B cell (primary cell): ENCODE data around the gene PNPLA6. TPM values are rescaled to one million over a fixed set of nuclear protein-coding genes. Genes with fewer than 3 reads are reported as not detected.

ENCODE experiments used
- ATAC-seq: fragments of 200-7000 bp; cut with Tn5 transposase; one replicate; pipeline ENCODE4 v1.10.0; 2021; ENCODE audit warnings: low read depth, mild to moderate bottlenecking, moderate number of reproducible peaks, moderate library complexity
- CTCF ChIA-PET: fragments of 350-600 bp; sonication (Branson Sonifier 250); formaldehyde crosslinking; loops from one replicate; lab custom pipeline; 2021; ENCODE audit warnings: antibody characterized with exemption, inconsistent platforms; lab: Charles Lee
- POLR2A ChIA-PET: fragments of 350-600 bp; sonication (Branson Sonifier 250); formaldehyde crosslinking; loops from one replicate; lab custom pipeline; 2021; ENCODE audit warnings: antibody characterized with exemption; lab: Charles Lee
- DNase-seq: peaks from one replicate; pipeline ENCODE4 v3.0.0; 2013
- H2AFZ ChIP-seq: 2 replicates; pipeline ENCODE4 v1.6.1; 2012; ENCODE audit warnings: mild to moderate bottlenecking, low read depth, low read length; ENCODE audit not compliant: insufficient read depth, poor library complexity, severe bottlenecking
- H3K27ac ChIP-seq, 2 donors: 1 replicate in 1 of 2; 2 replicates in 1 of 2; pipeline ENCODE4 v1.5.1; 2012 to 2013; ENCODE audit warnings: low read length in 2 of 2, mild to moderate bottlenecking in 2 of 2, moderate library complexity in 1 of 2
- H3K27me3 ChIP-seq, 4 experiments: fragments of 200-600 bp in 1 of 4; sonication (generic) in 1 of 4; replicated peaks in 1 of 4; 1 replicate in 2 of 4; 2 replicates in 2 of 4; pipeline versions ENCODE4 v1.6.1 to v1.7.0; 2013 to 2016; ENCODE audit warnings: low read length in 3 of 4, mild to moderate bottlenecking in 2 of 4, mixed read lengths in 1 of 4, moderate library complexity in 1 of 4; ENCODE audit not compliant: insufficient read depth in 4 of 4, control insufficient read depth in 3 of 4; ENCODE audit errors: control extremely low read depth in 1 of 4
- H3K36me3 ChIP-seq, 2 experiments: replicated peaks in 1 of 2; 1 replicate in 1 of 2; 2 replicates in 1 of 2; pipeline versions ENCODE4 v1.6.1 to v1.7.1; 2013; ENCODE audit warnings: low read length in 1 of 2; ENCODE audit not compliant: insufficient read depth in 2 of 2, control insufficient read depth in 1 of 2; ENCODE audit errors: control extremely low read depth in 1 of 2, extremely low read depth in 1 of 2
- H3K4me1 ChIP-seq, 2 donors: fragments of 200-600 bp in 1 of 2; sonication (generic) in 1 of 2; 1 replicate in 1 of 2; 2 replicates in 1 of 2; pipeline versions ENCODE4 v1.5.1 to v1.6.1; 2013 to 2017; ENCODE audit warnings: low read length in 2 of 2; ENCODE audit not compliant: control insufficient read depth in 2 of 2, insufficient read depth in 2 of 2
- H3K4me2 ChIP-seq: replicated peaks from 2 replicates; pipeline ENCODE3; 2012; ENCODE audit warnings: mild to moderate bottlenecking, low read depth, low read length; ENCODE audit not compliant: poor library complexity, severe bottlenecking
- H3K4me3 ChIP-seq, 5 experiments: fragments of 200-600 bp in 1 of 5; sonication (generic) in 1 of 5; 1 replicate in 3 of 5; 2 replicates in 2 of 5; pipeline versions ENCODE4 v1.5.1 to v1.7.0; 2011 to 2016; ENCODE audit warnings: low read length in 4 of 5, mild to moderate bottlenecking in 4 of 5, low read depth in 2 of 5, control low read depth in 1 of 5, moderate library complexity in 1 of 5; ENCODE audit not compliant: insufficient read depth in 1 of 5; ENCODE audit errors: control extremely low read depth in 1 of 5, extremely low read depth in 1 of 5
- H3K79me2 ChIP-seq: fragments of 200-600 bp; sonication (generic); one replicate; pipeline ENCODE4 v1.6.0; 2016; ENCODE audit warnings: low read length; ENCODE audit not compliant: control insufficient read depth, insufficient read depth
- H3K9ac ChIP-seq: fragments of 200-600 bp; sonication (generic); 2 replicates; pipeline ENCODE4 v1.6.1; 2017; ENCODE audit warnings: mild to moderate bottlenecking, low read length, moderate library complexity
- H3K9me3 ChIP-seq, 3 donors: one replicate each; pipeline versions ENCODE4 v1.6.1 to v1.7.1; 2013; ENCODE audit warnings: low read length in 2 of 3; ENCODE audit not compliant: control insufficient read depth in 2 of 3, insufficient read depth in 1 of 3; ENCODE audit errors: control extremely low read depth in 1 of 3
- H4K20me1 ChIP-seq: 2 replicates; pipeline ENCODE4 v1.6.0; 2012; ENCODE audit warnings: mild to moderate bottlenecking, low read length; ENCODE audit not compliant: insufficient read depth, control insufficient read depth, poor library complexity, severe bottlenecking
- H3K27ac Mint-ChIP-seq: one replicate; pipeline ENCODE4 v1.8.0; 2021; ENCODE audit warnings: mixed read lengths
- H3K27me3 Mint-ChIP-seq: one replicate; pipeline ENCODE4 v1.8.0; 2021; ENCODE audit warnings: mixed read lengths
- H3K4me1 Mint-ChIP-seq: one replicate; pipeline ENCODE4 v1.8.0; 2021; ENCODE audit warnings: mixed read lengths
- H3K4me3 Mint-ChIP-seq: one replicate; pipeline ENCODE4 v1.8.0; 2021; ENCODE audit warnings: mixed read lengths
- H3K9me3 Mint-ChIP-seq: one replicate; pipeline ENCODE4 v1.8.0; 2022; ENCODE audit warnings: mixed read lengths; ENCODE audit not compliant: insufficient read depth
- EZH2 ChIP-seq: IDR thresholded peaks from 2 replicates; pipeline ENCODE4 v1.6.1; 2012; ENCODE audit warnings: borderline replicate concordance, low read depth, mild to moderate bottlenecking, moderate library complexity, low read length; ENCODE audit not compliant: insufficient read depth, poor library complexity, severe bottlenecking
- WGBS: methylation state at CpG from one replicate; pipeline ENCODE4 v1.1.5; 2013; ENCODE audit warnings: missing lambda C conversion rate; ENCODE audit not compliant: insufficient coverage; 5-methylcytosine and 5-hydroxymethylcytosine counted together
- intact Hi-C: fragments of 100-400 bp; cut with micrococcal nuclease; formaldehyde crosslinking; loops from one replicate; pipeline ENCODE4 v1.10.0; 2022
- polyA plus RNA-seq: library from polyadenylated mRNA; depleted of rRNA; stranded (reverse); fragments of >200 nt; gene quantifications from 2 replicates; pipeline ENCODE4 v1.2.3, GENCODE V29; 2012
- total RNA-seq, 2 donors: library from RNA; stranded (reverse); fragments of 120-200 nt in 1 of 2; gene quantifications; 1 replicate in 1 of 2; 2 replicates in 1 of 2; pipeline versions ENCODE4 v1.2.3 to v1.2.4, GENCODE V29; 2013 to 2022
- TF ChIP-seq, protein P1 (sequence below): fragments of 200-600 bp; IDR thresholded peaks from one replicate; pipeline ENCODE4 v1.8.0; 2022; ENCODE audit warnings: antibody characterized with exemption, mild to moderate bottlenecking

The PNPLA6 gene
- total and polyA plus RNA-seq, 2 donors (not counting 1 experiment from before 2014, with no cell fraction given) = 102 to 149 TPM

DNA sequence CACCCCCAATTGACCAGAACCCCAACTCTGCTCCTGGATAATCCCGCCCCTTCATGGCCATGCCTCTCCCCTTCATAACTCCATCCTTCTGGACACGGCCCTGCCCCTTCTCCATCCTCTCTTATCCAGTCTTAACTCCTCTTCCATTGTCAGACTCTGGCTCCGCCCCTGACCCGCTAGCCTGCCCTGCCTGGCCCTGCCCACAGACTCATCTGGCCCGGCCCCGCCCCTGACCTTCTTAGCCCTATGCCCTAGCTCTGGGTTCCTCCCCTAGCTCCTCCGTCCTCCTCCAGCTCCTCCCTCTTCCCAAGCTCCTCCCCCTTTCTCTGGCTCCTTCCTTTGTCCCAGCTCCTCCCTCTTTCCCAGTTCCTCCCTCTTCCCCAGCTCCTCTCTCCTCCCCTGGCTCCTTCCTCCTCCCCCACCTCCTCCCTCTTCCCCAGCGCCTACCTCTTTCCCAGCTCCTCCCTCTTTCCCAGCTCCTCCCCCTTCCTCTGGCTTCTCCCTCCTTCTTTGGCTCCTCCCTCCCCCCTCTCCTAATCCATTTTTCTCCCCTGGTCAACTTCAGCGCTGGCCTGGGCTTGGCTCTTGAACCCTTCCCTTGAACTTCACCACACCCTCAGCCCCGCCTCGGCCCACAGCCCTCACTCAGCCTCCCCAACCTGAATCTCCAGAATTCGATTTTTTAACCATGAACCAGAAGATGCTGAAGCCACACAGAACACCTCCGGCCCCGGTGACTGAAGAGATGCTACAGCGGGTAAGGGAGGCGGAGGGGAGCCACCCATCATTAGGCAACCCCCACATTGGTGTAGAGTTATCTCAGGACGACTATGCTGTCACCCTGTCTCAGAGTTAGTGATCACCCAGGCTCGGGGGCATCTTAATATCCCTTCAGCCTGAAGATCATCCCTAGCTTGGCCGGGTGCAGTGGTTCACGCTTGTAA is 28.9 kb upstream of the PNPLA6 start:
- H3K79me2 ChIP-seq = no peaks in the 10 kb centered on the region
- ChIA-PET POLR2A (interaction anchor here (0.7 kb wide), 1 partner anchor 177 kb away, joined by 4 read pairs; no protein-coding TSS in a partner anchor), CTCF (no interaction called here)
- H3K36me3 ChIP-seq = no peaks in the 10 kb centered on the region
- WGBS = 50% methylated on average over 19 of the region's 20 CpGs
- no peak overlapping the region for H3K4me3 ChIP-seq
- intact Hi-C loops = no loop called here
- Mint-ChIP-seq H3K27ac (no peak overlapping the region), H3K4me1 (peaks cover 12% of the 10 kb centered on the region), H3K4me3 (peak overlapping the region; percentile 32), H3K9me3 (no peaks in the 10 kb centered on the region), H3K27me3 (peaks cover 41% of the 10 kb centered on the region)
- H3K4me1 ChIP-seq = peaks cover 12% of the 10 kb centered on the region in 2 donors
- ATAC-seq (peak; percentile 59), DNase-seq (peak; percentile 55)
- no peak overlapping the region for H3K4me2 ChIP-seq
- H2AFZ ChIP-seq = no peak overlapping the region
- no peak overlapping the region for H3K9ac ChIP-seq
- H4K20me1 ChIP-seq = no peaks in the 10 kb centered on the region
- peaks cover 0 to 14% (median 0%) of the 10 kb centered on the region in 3 donors for H3K9me3 ChIP-seq
- TF ChIP-seq, protein P1, sequence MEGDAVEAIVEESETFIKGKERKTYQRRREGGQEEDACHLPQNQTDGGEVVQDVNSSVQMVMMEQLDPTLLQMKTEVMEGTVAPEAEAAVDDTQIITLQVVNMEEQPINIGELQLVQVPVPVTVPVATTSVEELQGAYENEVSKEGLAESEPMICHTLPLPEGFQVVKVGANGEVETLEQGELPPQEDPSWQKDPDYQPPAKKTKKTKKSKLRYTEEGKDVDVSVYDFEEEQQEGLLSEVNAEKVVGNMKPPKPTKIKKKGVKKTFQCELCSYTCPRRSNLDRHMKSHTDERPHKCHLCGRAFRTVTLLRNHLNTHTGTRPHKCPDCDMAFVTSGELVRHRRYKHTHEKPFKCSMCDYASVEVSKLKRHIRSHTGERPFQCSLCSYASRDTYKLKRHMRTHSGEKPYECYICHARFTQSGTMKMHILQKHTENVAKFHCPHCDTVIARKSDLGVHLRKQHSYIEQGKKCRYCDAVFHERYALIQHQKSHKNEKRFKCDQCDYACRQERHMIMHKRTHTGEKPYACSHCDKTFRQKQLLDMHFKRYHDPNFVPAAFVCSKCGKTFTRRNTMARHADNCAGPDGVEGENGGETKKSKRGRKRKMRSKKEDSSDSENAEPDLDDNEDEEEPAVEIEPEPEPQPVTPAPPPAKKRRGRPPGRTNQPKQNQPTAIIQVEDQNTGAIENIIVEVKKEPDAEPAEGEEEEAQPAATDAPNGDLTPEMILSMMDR = no peak
- no peak for TF ChIP-seq EZH2
- H3K27me3 ChIP-seq = peaks cover 0 to 53% (median 23%) of the 10 kb centered on the region in 4 experiments
- H3K27ac ChIP-seq = no peak overlapping the region

DNA sequence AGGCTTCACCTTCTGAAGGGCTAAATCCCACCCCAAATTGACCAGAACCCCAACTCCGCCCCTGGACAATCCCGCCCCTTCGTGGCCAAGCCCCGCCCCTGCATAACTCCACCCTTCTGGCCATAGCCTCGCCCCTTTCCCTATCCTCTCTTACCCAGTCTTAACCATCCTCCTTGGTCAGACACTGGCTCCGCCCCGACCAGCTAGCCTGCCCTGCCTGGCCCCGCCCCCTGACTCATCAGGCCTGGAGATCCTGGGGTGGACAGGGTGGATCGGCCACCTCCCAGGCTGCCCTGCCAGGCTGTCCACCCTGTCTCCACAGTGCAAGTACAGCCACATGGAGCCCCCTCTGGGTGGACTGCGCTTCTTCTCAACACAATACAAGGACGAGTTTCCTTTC is 27.6 kb upstream of the PNPLA6 start:
- no peak overlapping the region for H3K27ac ChIP-seq
- CTCF ChIA-PET = no interaction called here
- intact Hi-C loops = no loop called here
- no peak overlapping the region for H3K27ac Mint-ChIP-seq
- no peaks in the 10 kb centered on the region for H3K36me3 ChIP-seq
- no peak overlapping the region for H2AFZ ChIP-seq
- POLR2A ChIA-PET = no interaction called here
- H3K9me3 ChIP-seq = peaks cover 0 to 13% (median 0%) of the 10 kb centered on the region in 3 donors
- H3K79me2 ChIP-seq = no peaks in the 10 kb centered on the region
- ATAC-seq (no peak), DNase-seq (no peak)
- TF ChIP-seq, protein P1 = no peak
- TF ChIP-seq EZH2 = no peak
- no peaks in the 10 kb centered on the region for H4K20me1 ChIP-seq
- H3K4me3 Mint-ChIP-seq = no peak overlapping the region
- H3K9me3 Mint-ChIP-seq = no peaks in the 10 kb centered on the region
- no peak overlapping the region for H3K4me3 ChIP-seq
- no peak overlapping the region for H3K4me2 ChIP-seq
- H3K9ac ChIP-seq = no peak overlapping the region
- H3K4me1 Mint-ChIP-seq = peaks cover 12% of the 10 kb centered on the region
- 61% methylated on average over 9 of the region's 11 CpGs for WGBS
- H3K4me1 ChIP-seq = peaks cover 12% of the 10 kb centered on the region in 2 donors
- H3K27me3 ChIP-seq = peaks cover 0 to 45% (median 15%) of the 10 kb centered on the region in 4 experiments
- H3K27me3 Mint-ChIP-seq = peaks cover 32% of the 10 kb centered on the region
